GM18520 (cell line): ENCODE data around the gene OBSCN.

Source experiments
- ATAC-seq: cut with Tn5 transposase; IDR thresholded peaks from one replicate; pipeline ENCODE4 v1.9.1; 2021; ENCODE audit not compliant: unreplicated experiment

Gene OBSCN

GRCh38 chr1:228374711-228375577, 167.1 kb downstream of the OBSCN start:
- no peak for ATAC-seq

- ATAC-seq = no peak
These were observed 167.9 kb downstream of the OBSCN start for GRCh38 chr1:228375578-228376261.

- ATAC-seq = no peak
These were observed 168.4 kb downstream of the OBSCN start for GRCh38 chr1:228376262-228376628.

- ATAC-seq = no peak
These were observed 169.1 kb downstream of the OBSCN start for GRCh38 chr1:228376651-228377631.

DNA sequence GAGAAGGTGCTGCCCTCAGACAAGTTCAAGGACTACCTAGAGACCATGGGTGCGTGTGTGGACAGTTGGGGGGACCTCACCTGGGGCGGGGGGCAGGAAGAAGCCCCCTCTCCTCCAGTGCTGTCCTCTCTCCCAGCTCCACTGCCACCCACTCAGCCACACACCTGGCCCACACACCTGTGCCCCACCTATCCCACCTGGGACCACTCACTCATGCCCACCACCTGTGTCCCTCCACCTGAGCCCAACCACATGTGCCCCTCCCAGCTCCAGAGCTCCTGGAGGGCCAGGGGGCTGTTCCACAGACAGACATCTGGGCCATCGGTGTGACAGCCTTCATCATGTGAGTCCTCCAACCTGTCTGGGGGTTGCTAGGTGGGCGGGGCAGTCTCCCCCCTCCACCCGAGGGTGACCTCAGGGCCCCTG, 169.8 kb downstream of the OBSCN start:
- no peak for ATAC-seq

DNA sequence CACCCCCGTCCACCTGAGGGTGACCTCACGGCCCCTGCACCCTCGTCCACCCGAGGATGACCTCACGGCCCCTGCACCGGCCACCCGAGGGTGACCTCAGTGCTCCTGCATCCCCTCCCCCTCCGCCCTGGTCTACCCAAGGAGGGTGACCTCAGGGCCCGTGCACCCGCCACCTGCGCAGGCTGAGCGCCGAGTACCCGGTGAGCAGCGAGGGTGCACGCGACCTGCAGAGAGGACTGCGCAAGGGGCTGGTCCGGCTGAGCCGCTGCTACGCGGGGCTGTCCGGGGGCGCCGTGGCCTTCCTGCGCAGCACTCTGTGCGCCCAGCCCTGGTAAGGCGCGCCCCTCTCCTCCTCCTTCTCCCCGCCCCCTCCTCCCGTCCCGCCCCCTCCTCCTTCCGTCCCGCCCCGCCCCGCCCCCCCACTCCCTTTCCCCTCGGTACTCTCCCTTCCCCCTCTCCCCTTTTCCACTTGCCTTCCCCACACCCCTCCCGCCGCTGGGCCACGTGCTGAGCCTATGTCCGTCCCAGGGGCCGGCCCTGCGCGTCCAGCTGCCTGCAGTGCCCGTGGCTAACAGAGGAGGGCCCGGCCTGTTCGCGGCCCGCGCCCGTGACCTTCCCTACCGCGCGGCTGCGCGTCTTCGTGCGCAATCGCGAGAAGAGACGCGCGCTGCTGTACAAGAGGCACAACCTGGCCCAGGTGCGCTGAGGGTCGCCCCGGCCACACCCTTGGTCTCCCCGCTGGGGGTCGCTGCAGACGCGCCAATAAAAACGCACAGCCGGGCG, 170.4 kb downstream of the OBSCN start:
- ATAC-seq = no peak

GRCh38 chr1:228378873-228379460, 171.1 kb downstream of the OBSCN start:
- no peak for ATAC-seq

DNA sequence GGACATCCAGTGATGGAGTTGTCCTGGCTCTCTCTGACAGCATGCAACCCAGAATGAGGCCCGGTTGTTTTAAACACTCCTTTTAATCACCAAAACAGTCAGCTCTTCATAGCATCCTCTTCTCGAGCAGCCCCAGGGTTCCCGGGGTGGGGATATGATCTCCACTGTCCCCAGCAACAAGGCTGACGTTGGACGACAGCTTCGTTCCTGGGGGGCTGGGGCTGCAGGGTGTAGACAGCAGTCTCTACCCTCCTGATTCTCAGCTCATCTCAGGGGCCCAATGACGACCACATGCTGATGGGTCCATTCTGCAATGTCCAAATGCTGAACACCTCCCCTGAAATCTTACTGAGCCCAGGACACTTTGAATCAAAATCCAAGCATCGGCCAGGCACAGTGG, 171.8 kb downstream of the OBSCN start:
- no peak for ATAC-seq

- ATAC-seq = no peak
These were observed 173.5 kb downstream of the OBSCN start for GRCh38 chr1:228381356-228381755.

DNA sequence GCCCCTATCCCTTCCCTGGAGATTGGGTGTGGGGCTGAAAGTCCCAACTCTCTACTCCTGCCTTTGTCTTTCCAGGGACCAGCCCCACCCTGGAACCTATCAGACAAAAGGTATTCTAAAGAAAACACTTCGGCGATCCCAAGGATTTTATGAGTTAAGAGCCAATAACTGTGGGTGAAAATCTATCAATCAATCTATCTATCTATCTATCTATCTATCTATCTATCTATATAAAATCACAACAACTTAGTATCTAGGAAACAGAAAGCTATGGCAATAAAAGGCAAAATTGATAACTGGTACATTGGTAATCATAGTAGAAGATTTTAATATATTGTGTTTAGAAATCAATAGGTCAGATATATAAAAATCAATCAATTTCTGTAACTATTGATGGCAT, 175.9 kb downstream of the OBSCN start:
- ATAC-seq = no peak

DNA sequence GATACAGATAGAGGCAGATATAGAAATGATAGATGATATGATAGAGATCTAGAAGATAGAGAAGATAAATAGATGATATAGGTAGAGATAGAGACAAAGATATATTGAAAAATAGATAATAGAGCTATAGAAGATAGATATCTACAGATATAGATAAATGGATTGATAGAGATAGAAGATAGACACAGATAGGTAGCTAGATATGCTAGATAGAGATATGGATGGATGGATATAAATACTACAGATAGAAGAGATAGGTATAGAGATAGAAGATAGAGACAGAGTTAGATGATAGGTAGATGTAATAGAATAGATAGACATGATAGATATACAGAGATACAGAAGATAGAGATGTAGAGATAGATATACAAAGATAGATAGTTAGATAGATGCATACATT, 177.4 kb downstream of the OBSCN start:
- ATAC-seq = no peak

- ATAC-seq = no peak
These were observed 179.5 kb downstream of the OBSCN start for GRCh38 chr1:228387321-228387720.

GRCh38 chr1:228390649-228391048, 182.8 kb downstream of the OBSCN start:
- ATAC-seq = no peak

GRCh38 chr1:228391411-228392020, 183.7 kb downstream of the OBSCN start:
- no peak for ATAC-seq

DNA sequence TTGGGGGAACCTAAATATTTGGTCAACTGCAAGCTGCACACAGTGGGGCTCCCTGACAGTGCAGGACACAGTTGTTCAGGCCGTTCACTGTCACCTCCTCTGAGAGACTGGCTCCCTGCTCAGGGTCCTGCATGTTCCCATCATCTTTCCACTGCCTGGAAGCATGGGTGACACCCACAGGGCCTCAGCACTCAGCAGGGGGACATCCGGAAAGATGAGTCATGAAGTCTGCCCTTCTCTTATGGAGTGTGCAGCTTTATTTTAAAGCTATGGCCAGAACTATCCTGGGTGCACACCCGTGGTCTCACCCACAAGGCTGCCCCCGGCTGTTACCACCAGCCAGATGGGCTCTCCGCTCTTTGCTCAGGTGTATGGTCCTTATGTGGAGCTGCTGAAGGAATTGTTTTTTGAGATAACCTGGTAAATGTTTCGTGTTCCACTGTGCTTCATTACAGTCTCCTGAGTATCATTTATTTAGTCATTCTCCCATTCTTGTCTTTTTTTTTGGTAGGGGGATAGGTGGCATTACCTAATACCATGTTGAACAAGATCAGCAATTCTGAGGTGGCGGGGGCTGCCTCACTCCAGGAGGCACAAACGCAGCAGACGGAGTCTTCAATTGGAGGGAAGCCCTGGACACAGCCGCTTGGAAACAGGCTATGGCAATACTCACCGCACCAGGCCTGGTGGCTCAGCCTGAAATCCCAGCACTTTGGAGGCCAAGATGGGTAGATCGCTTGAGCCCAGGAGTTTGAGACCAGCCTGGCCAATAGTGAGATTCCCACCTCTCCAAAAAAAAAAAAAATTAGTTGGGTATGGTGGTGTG, 184.5 kb downstream of the OBSCN start:
- ATAC-seq = no peak

DNA sequence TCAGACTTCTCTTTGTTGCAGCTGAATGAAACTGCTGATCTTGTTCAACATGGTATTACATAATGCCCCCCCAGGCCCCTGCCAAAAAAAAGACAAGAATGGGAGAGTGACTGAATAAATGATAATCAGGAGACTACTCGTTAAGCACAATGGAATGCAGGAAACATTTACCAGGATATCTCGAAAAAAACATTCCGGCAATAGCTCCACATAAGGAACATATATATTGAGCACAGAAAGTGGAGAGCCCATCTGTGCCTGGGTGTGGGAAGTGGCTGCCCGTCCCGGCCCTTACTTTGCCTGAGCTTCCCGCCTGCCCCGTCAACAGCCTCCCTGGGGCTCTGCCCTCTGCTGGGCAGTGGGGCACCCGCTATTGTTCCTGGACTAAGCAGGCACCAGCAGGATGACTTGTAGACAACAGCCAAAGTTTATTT, 185.4 kb downstream of the OBSCN start:
- ATAC-seq = no peak

DNA sequence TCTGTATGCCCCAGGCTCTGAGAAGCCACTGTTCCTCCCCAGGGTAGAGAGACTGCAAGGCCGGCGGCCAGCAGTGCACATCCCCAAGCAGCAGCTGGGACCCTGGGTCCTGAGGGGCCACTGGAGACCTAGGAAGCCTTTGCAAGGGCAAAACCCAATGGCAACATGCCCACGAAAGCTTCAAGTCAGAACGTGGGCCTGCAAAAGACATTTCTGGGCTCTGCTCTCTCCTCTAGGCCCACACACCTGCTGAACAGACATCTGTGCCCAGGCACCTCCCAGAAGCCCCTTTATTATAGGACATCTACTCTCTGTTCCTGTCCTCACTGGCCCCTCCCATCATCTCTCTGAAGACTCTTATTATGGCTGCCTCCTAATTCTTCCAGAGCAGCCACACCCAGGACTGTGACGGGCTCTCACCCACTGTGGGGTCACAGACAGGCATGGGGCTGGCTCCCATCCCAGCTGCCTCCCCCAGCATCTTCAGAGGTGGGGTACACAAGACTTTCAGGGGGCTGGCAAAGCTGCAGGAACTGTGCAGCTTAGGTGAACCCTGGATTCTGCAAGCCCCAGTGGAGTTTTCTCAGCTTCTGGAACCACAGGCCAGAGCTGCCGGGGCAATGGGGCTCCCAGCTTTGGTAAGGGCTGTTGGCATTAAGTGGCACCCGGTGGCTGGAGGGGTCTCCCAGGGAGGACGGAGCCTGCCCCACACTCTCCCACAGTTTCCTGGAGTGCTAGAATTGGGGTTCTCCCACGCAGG, 186.1 kb downstream of the OBSCN start:
- no peak for ATAC-seq
